CD4-positive, alpha-beta T cell (primary cell): ENCODE measurements around the gene HP. TPM values are rescaled to one million over a fixed set of nuclear protein-coding genes. Genes with fewer than 3 reads are reported as not detected.

Experiments used
- ATAC-seq: fragments of 200-7000 bp; cut with Tn5 transposase; one replicate; pipeline ENCODE4 v1.10.0; 2022; ENCODE audit warnings: mild to moderate bottlenecking; ENCODE audit not compliant: poor library complexity
- CTCF ChIA-PET: fragments of 350-600 bp; sonication (Branson Sonifier 250); formaldehyde crosslinking; loops from one replicate; lab custom pipeline; 2021; ENCODE audit warnings: antibody characterized with exemption, inconsistent platforms; lab: Charles Lee
- POLR2A ChIA-PET: fragments of 350-600 bp; sonication (Branson Sonifier 250); formaldehyde crosslinking; loops from one replicate; lab custom pipeline; 2021; ENCODE audit warnings: antibody characterized with exemption, inconsistent platforms; lab: Charles Lee
- DNase-seq, 14 experiments: peaks; one replicate each; pipeline ENCODE4 v3.0.0-alpha.2; 2013 to 2020; ENCODE audit warnings: mixed read lengths in 2 of 14
- H3K27ac ChIP-seq, 2 donors: one replicate each; pipeline versions ENCODE4 v1.5.1 to v1.7.0; 2013; ENCODE audit warnings: low read length in 2 of 2, low read depth in 1 of 2, mild to moderate bottlenecking in 1 of 2
- H3K27me3 ChIP-seq, 2 experiments: 1 replicate in 1 of 2; 2 replicates in 1 of 2; pipeline versions ENCODE4 v1.6.1 to v1.7.0; 2013; ENCODE audit warnings: low read length in 2 of 2, control low read depth in 1 of 2, mild to moderate bottlenecking in 1 of 2, moderate library complexity in 1 of 2; ENCODE audit not compliant: insufficient read depth in 2 of 2, control insufficient read depth in 1 of 2
- H3K36me3 ChIP-seq: one replicate; pipeline ENCODE4 v1.6.1; 2013; ENCODE audit warnings: low read length, control low read depth; ENCODE audit not compliant: insufficient read depth
- H3K4me1 ChIP-seq: one replicate; pipeline ENCODE4 v1.6.1; 2013; ENCODE audit warnings: low read length, control low read depth; ENCODE audit not compliant: insufficient read depth
- H3K4me3 ChIP-seq: one replicate; pipeline ENCODE4 v1.5.1; 2013; ENCODE audit warnings: mild to moderate bottlenecking, low read length, moderate library complexity
- H3K9me3 ChIP-seq, 2 experiments: 1 replicate in 1 of 2; 2 replicates in 1 of 2; pipeline versions ENCODE4 v1.6.1 to v1.7.0; 2013; ENCODE audit warnings: low read length in 2 of 2, mild to moderate bottlenecking in 2 of 2, control low read depth in 1 of 2, moderate library complexity in 1 of 2; ENCODE audit not compliant: control insufficient read depth in 1 of 2, insufficient read depth in 1 of 2
- H3K27ac Mint-ChIP-seq: one replicate; pipeline ENCODE4 v1.8.0; 2020; ENCODE audit warnings: mixed read lengths
- H3K27me3 Mint-ChIP-seq: one replicate; pipeline ENCODE4 v1.8.0; 2021; ENCODE audit warnings: mixed read lengths
- H3K36me3 Mint-ChIP-seq: one replicate; pipeline ENCODE4 v1.8.0; 2021; ENCODE audit warnings: low read depth, mixed read lengths
- H3K4me1 Mint-ChIP-seq: one replicate; pipeline ENCODE4 v1.8.0; 2021; ENCODE audit warnings: low read depth, mixed read lengths
- H3K4me3 Mint-ChIP-seq: one replicate; pipeline ENCODE4 v1.8.0; 2020; ENCODE audit warnings: mild to moderate bottlenecking, mixed read lengths
- H3K9me3 Mint-ChIP-seq: one replicate; pipeline ENCODE4 v1.8.0; 2020; ENCODE audit warnings: mixed read lengths
- intact Hi-C, 2 experiments: fragments of 100-400 bp; cut with DNase I in 1 of 2; cut with micrococcal nuclease in 1 of 2; formaldehyde crosslinking; loops; one replicate each; pipeline versions ENCODE4 v1.15.1 to v1.9.0; 2023 to 2025; cut with DNase I, micrococcal nuclease
- total RNA-seq, 174 experiments: library from RNA in 2 of 174; stranded (reverse) in 2 of 174; gene quantifications; one replicate each; pipeline ENCODE4 v1.2.3 and lab custom pipeline; 2021 to 2026
- TF ChIP-seq, protein P1 (sequence below): fragments of 200-600 bp; IDR thresholded peaks from one replicate; pipeline ENCODE4 v1.8.0; 2022; ENCODE audit warnings: antibody characterized with exemption, mild to moderate bottlenecking

HP gene
- total RNA-seq, 2 experiments from 2014 or later = not detected

DNA sequence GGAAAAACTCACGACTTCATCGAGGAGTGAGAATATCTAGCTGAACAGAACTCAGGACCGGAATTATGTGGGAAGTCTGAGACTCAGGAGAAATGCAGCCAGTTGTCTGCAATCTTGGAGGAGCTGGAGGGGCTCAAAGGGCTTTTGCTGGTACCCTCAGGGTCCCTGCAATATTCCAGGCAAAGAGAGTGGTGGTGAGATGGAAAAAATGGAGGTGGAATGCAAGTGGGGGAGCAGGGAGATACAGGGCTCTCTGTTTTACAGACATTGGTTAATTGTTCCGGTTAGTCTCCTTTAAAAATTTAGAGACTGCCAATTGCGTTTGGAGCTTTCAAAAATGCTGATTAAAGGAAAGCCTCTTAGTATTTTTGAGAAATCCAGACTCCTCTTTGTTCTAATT is 18.2 kb upstream of the HP start:
- no peak for DNase-seq
- Histone ChIP-seq H3K9me3 (no peaks in the 10 kb centered on the region), H3K4me3 (no peak overlapping the region), H3K4me1 (no peaks in the 10 kb centered on the region), H3K36me3 (no peaks in the 10 kb centered on the region), H3K27ac (no peak overlapping the region), H3K27me3 (no peaks in the 10 kb centered on the region)
- TF ChIP-seq, protein P1, sequence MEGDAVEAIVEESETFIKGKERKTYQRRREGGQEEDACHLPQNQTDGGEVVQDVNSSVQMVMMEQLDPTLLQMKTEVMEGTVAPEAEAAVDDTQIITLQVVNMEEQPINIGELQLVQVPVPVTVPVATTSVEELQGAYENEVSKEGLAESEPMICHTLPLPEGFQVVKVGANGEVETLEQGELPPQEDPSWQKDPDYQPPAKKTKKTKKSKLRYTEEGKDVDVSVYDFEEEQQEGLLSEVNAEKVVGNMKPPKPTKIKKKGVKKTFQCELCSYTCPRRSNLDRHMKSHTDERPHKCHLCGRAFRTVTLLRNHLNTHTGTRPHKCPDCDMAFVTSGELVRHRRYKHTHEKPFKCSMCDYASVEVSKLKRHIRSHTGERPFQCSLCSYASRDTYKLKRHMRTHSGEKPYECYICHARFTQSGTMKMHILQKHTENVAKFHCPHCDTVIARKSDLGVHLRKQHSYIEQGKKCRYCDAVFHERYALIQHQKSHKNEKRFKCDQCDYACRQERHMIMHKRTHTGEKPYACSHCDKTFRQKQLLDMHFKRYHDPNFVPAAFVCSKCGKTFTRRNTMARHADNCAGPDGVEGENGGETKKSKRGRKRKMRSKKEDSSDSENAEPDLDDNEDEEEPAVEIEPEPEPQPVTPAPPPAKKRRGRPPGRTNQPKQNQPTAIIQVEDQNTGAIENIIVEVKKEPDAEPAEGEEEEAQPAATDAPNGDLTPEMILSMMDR = no peak
- Mint-ChIP-seq H3K27ac (no peak overlapping the region), H3K9me3 (no peaks in the 10 kb centered on the region), H3K36me3 (peaks cover 22% of the 10 kb centered on the region), H3K4me3 (no peak overlapping the region), H3K4me1 (no peaks in the 10 kb centered on the region), H3K27me3 (no peaks in the 10 kb centered on the region)
- no peak for ATAC-seq
- intact Hi-C loops = no loop called here
- POLR2A ChIA-PET = no interaction called here
- CTCF ChIA-PET = no interaction called here

DNA sequence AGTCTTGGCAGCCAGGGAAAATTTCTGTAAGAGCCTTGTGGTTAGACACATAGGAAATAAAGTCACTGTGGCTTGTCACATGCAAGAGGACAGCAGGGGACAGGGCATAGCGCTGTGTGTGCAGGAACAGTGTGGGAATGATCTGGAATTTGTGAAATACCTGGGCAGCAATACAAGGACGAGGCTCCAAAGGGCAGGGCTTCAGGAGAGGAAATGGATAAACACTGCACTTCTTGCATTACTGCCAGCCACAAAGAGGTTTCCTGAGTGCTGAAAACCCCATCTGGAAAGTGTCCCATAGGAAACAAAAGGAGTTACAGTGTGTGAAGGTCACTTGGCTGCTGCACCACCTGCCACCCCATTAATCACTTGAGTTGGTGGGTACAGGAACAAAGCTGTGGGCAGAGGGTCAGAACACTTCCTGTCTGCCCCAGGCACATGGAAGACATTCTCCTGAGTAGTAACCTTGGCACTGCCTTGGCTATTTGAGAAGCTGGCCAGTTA is 12.1 kb upstream of the HP start:
- TF ChIP-seq, protein P1 = no peak
- CTCF ChIA-PET = no interaction called here
- H3K4me1 ChIP-seq = no peaks in the 10 kb centered on the region
- intact Hi-C loops = no loop called here
- peaks cover 10% of the 10 kb centered on the region for H3K36me3 ChIP-seq
- POLR2A ChIA-PET = no interaction called here
- no peaks in the 10 kb centered on the region for H3K27me3 ChIP-seq
- Mint-ChIP-seq H3K27ac (no peak overlapping the region), H3K27me3 (no peaks in the 10 kb centered on the region), H3K4me1 (no peaks in the 10 kb centered on the region), H3K4me3 (no peak overlapping the region), H3K36me3 (peaks cover 41% of the 10 kb centered on the region), H3K9me3 (no peaks in the 10 kb centered on the region)
- H3K9me3 ChIP-seq = no peaks in the 10 kb centered on the region
- ATAC-seq (no peak), DNase-seq (no peak)
- no peak overlapping the region for H3K4me3 ChIP-seq
- H3K27ac ChIP-seq = no peak overlapping the region

DNA sequence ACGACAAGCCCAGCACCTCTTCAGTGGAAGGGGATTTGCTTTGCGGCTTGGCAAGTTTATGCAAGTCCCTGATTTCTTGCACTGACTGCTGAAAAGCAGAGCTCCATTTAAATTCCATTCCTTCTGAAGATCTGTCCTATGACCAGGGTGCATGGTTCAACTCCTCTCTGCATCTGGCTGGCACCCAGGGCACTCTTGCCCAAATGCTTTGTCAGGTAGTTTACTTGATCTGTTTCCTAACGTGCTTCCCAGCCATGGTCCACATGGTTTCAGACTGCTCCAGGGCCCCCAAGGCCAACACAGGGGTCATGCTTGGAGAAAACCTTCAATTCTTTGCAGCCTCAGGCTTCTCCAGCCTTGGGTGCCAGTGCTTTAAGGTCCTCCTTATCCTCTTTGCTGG is 11.2 kb upstream of the HP start:
- POLR2A ChIA-PET = no interaction called here
- no peaks in the 10 kb centered on the region for H3K27me3 Mint-ChIP-seq
- H3K4me1 ChIP-seq = no peaks in the 10 kb centered on the region
- no peak overlapping the region for H3K4me3 Mint-ChIP-seq
- no peak for DNase-seq
- H3K27ac Mint-ChIP-seq = no peak overlapping the region
- H3K27me3 ChIP-seq = no peaks in the 10 kb centered on the region
- CTCF ChIA-PET = no interaction called here
- no peaks in the 10 kb centered on the region for H3K4me1 Mint-ChIP-seq
- H3K36me3 ChIP-seq = peaks cover 10% of the 10 kb centered on the region
- intact Hi-C loops = no loop called here
- no peak overlapping the region for H3K27ac ChIP-seq
- H3K9me3 ChIP-seq = no peaks in the 10 kb centered on the region
- no peak for ATAC-seq
- no peak overlapping the region for H3K4me3 ChIP-seq
- H3K36me3 Mint-ChIP-seq = peaks cover 41% of the 10 kb centered on the region
- TF ChIP-seq, protein P1 = no peak
- H3K9me3 Mint-ChIP-seq = peaks cover 3% of the 10 kb centered on the region
